HG02938 (cell line): Measurements from ENCODE around the gene RASSF8.

Experiments
- ATAC-seq: cut with Tn5 transposase; IDR thresholded peaks from one replicate; pipeline ENCODE4 v1.9.1; 2021; ENCODE audit warnings: mild to moderate bottlenecking, moderate library complexity; ENCODE audit not compliant: unreplicated experiment

The RASSF8 gene, protein sequence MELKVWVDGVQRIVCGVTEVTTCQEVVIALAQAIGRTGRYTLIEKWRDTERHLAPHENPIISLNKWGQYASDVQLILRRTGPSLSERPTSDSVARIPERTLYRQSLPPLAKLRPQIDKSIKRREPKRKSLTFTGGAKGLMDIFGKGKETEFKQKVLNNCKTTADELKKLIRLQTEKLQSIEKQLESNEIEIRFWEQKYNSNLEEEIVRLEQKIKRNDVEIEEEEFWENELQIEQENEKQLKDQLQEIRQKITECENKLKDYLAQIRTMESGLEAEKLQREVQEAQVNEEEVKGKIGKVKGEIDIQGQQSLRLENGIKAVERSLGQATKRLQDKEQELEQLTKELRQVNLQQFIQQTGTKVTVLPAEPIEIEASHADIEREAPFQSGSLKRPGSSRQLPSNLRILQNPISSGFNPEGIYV

DNA sequence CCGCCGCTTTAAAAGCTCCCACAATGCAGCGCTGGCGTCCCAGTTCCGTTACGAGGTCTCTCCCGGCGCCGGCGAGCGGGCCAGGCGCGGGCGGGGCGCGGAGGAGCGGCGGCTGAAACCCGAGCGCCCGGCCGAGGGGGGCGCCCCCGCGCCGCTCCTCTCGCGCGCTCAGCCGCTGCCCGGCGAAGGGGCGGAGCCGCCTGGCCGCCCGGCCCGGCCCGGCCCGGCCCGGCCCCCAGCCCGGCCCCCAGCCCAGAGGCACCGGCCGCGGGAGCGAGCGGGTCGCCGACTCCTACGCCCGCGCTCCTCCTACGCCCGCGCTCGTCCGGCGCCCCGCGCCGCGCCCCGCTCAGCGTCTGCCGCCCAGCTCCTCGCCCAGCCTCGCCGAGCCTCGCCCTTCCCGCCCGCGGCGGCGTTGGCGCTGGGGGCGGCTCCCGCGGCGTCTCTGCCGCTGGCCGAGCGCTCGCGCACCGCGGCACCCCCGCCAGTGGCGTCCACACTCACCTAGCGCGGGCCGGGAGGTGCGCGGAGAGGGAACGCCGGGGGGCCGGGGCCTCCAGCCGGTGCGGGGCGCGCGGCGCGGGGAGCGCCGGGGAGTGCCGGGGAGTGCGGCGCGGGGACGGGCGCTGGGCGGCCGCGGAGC is at the start of gene RASSF8:
Gene RASSF8 (plus strand): TSS at position 255 of the 643 bp plus-strand sequence. CDS start 96,662 bp downstream, outside the sequence.
- ATAC-seq, result peak; percentile 66

GRCh38 chr12:25914551-25914950 is 43.9 kb upstream of the RASSF8 start:
- no peak for ATAC-seq

DNA sequence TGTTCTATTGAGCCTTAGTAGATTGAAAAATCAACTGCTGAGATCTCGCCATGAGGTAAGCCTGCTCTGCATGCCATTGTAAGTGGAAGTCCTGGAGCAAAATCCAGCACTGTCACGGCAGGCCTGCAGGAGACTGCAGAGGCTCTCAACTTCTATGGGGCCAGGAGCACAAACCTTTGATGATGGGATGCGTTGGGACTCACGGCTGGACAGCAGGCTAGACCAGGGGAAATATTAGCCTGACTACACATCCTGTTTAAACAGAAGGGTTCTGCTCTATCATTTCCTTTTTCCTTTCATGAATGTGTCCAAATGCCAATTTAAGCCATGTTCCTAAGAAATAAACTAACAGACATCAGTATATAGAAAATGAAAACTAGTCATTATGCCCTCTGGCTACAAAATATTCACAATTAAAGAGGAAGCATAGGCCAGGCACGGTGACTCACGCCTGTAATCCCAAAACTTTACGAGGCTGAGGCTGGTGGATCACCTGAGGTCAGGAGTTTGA is 33.9 kb upstream of the RASSF8 start:
- ATAC-seq, result no peak

DNA sequence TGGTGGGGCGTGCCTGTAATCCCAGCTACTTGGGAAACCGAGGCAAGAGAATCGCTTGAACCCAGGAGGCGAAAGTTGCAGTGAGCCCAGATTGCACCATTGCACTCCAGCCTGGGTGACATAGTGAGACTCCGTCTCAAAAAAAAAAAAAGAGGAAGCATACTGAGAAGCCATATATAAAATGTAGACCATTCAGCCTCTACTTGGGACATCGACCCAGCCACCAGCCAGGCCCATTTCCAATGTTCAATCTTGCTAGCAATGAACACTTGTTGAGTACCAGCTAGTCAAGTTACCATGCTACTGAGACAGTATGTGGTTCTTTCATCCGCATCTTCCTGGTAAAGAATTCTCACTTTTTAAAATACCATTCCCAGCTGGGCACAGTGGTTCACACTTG is 33.4 kb upstream of the RASSF8 start:
- ATAC-seq, result no peak

GRCh38 chr12:25926536-25926935 is 31.9 kb upstream of the RASSF8 start:
- ATAC-seq, result no peak

GRCh38 chr12:25929142-25929541 is 29.3 kb upstream of the RASSF8 start:
- ATAC-seq, result no peak

DNA sequence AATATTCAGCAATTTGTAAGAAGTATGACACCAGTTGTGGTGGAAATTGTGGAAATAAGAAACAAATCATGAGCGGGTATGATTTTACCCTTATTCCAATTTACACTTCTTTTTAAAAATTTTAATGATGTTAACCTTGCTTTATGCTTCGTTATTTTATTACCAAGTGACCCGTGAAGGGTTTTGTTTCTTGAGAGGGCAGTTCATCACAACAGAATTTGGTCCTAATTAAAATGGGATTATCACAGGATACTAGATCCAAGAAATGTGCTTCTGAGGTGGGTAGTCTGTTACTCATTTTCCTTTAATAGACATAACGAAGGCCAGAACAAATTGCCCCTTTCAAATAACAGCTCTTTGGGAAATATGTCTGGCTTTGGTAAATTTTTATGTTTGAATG is 25.5 kb upstream of the RASSF8 start:
- no peak for ATAC-seq

DNA sequence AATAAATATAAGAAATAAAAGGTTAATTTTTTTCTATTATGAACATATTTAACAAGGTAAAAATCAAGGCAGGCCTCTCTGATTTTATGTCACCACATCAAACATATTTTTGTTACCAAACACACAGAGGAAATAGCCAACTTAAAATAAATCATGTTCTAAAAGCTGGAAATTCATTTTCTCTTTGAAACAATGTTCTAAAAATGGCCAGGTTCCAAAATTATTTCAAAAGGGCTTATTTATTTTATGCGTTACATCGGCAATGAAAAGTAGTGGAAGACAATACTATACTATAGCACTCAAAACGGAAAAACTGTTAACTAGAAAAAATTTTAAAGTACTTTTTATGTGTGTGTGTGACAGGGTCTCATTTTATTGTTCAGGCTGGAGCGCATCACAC is 24.0 kb upstream of the RASSF8 start:
- ATAC-seq, result no peak

- no peak for ATAC-seq
Measured at GRCh38 chr12:25935355-25936144, 22.9 kb upstream of the RASSF8 start.

- no peak for ATAC-seq
Measured at GRCh38 chr12:25937096-25937495, 21.4 kb upstream of the RASSF8 start.

- ATAC-seq, result no peak
Measured at GRCh38 chr12:25938581-25938980, 19.9 kb upstream of the RASSF8 start.

DNA sequence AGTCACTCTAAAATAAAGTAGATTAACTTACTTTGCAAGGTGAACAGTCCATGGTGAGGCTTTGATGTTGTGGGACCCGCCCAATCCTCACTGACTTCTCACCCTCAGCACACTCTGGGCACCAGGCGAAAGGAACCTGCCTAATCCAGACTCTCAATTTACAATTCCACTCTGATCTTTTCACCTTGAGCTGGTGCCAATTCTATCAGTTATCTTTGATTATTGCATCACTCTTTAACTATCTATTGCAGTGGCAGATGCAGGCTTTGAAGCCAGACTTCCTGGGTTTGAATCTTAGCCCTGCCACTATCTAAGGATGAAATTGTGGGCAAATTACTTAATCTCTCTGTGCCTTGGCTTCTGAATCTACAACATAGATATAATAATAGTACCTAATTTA is 18.9 kb upstream of the RASSF8 start:
- no peak for ATAC-seq

DNA sequence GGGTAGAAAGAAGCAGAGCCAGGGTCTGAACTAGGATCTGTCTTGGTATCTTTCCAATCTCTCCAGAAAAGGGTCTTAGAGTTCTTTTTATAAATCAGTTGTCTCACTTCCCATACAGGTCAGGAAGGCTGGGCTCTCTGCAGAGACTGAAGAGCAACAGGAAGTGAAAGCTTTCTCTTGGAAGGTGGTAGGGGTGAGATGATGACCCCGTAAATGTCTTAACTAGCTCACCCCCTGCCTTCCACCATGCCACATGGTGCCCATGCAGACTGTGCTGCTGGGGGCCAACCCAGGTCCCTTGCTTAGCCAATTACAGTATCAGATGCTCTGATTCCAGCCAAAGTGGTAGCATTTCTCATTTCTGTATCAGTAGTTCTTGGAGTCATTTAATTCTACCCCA is 17.6 kb upstream of the RASSF8 start:
- no peak for ATAC-seq

GRCh38 chr12:25942709-25943108 is 15.8 kb upstream of the RASSF8 start:
- no peak for ATAC-seq

DNA sequence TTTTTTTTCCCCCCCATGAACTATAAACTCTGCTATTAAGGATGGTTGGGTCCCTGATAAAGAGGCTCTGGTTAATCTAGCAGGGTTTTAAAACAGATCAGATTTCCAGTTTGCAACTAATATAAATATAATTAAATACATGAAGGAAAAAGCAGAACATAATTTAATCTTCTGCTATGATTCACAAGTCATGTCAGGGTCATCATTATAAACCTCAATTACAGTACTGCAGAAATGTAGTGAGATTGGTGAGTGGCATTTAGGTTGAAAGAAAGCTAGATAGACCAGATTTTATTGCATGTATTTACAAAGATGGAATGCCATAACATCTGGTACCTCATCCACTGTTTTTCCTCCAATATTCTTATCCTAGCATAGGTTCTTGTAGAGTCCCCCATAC is 14.5 kb upstream of the RASSF8 start:
- no peak for ATAC-seq

DNA sequence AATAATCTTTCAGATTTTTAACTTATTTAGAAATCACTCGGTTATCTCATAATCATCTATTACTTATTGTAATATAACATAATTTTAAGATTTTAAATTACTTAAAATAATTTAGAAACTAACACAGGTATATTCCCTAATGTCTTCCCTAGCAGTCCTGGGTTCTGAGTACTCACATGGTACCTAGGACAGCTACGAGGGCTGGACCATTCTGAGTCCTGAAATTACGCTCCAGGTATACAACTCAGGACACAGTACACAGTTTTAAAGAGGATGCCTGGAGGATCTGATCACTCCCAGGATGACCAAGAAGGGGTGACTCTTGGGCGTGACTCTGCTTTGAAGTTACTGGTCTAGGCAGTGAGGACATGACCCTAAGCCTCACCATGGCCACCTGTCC is 9.1 kb upstream of the RASSF8 start:
- ATAC-seq, result no peak

- no peak for ATAC-seq
Measured at GRCh38 chr12:25950329-25951115, 8.0 kb upstream of the RASSF8 start.

GRCh38 chr12:25957793-25958427 is 572 bp upstream of the RASSF8 start:
- ATAC-seq, result peak; percentile 31

DNA sequence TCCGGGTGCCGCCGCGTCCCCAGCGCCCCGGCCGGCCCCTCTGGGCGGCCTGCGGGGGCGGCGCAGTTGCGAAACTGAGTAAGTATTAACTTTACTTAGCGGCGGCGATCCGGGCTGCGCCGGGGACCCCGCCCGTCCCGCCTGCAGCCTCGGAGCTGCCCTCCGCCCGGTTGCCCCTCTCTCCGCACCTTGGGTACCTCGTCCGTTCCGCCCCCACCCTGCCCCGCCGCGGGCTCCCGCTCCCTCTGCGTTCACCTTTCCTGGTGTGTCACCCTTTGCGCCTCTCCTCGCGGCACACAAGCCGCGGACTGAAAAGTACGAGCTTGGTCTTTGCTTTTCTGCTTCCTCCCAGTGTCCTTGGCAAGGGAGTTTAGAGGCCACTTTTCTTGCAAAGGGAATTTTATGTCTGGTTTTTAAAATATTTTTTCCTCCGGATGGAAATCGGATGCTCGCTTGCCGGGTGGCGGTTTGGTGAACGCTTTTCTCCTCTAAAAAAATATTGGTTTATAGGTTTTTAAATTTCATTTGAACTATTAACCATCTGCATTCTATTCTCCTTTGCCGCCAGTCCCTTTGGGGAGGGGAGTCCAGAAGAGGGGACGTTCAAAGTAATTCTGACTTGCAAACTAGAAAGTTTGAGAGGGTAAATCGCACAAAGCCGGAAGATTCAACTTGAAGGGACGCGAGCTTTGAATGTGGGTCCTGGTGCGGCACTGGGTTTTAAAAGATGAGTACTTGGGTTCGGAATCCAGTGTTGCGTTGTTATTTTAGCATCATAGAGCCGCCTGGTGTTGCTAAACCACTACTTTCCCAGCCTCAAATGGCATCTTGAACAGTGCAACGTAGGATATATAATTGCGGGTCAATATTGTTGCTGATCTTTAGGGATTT is 834 bp downstream of the RASSF8 start:
- ATAC-seq, result peak; percentile 27
